ENCODE results near the gene PC. TPM values are rescaled to one million over a fixed set of nuclear protein-coding genes. Genes with fewer than 3 reads are reported as not detected.

PC gene
- total and polyA plus RNA-seq, 2 experiments from 2014 or later, result 18.3 to 21.7 TPM

GRCh38 chr11:66845876-66846212, 112.3 kb downstream of the PC start:
- Histone ChIP-seq H2AFZ (no peak overlapping the region), H3K4me3 (no peak overlapping the region), H3K4me1 (ENCODE audit: insufficient read depth) (peaks cover 9% of the 10 kb centered on the region), H3K9me2 (ENCODE audit: insufficient read depth) (no peaks in the 10 kb centered on the region), H3K36me3 (ENCODE audit: insufficient read depth) (no peaks in the 10 kb centered on the region; the same call in 1 of the 2 replicates), H3F3A (replicated peaks; ENCODE audit: low read depth) (0 out of 2 replicates have a peak, but pooled peaks cover 7% of the 10 kb centered on the region), H3K27me3 (ENCODE audit: insufficient read depth) (no peaks in the 10 kb centered on the region), H4K20me1 (replicated peaks; ENCODE audit: insufficient read depth) (peaks cover 14% of the 10 kb centered on the region), H3K4me2 (no peak overlapping the region), H3K27ac (ENCODE audit: low read depth) (no peak overlapping the region), H3K79me2 (replicated peaks; ENCODE audit: insufficient read depth) (peaks cover 29% of the 10 kb centered on the region)
- TF ChIP-seq ZNF331 (CRISPR knock-in tag; IDR thresholded peaks at IDR 0.05; ENCODE audit: low read depth) (no peak), CTCF (conservative IDR thresholded peaks at IDR 0.05; ENCODE audit: low read depth in 2 of 2) (peak in 1 of 2 experiments; percentile 22; a peak in 2 of 4 replicates)
- H3K27ac Mint-ChIP-seq, result no peak overlapping the region
- DNase-seq (ENCODE audit: low spot score), result no peak
- H3K4me3 Mint-ChIP-seq, result 0 out of 3 replicates have a peak overlapping the region, but pooled peaks have one; percentile 84
- no peaks in the 10 kb centered on the region; the same call in 2 of the 3 replicates for H3K9me3 Mint-ChIP-seq
- peaks cover 7% of the 10 kb centered on the region for H3K27me3 Mint-ChIP-seq (ENCODE audit: insufficient read depth, low read depth, poor library complexity)
- H3K4me1 Mint-ChIP-seq, result peaks cover 10% of the 10 kb centered on the region
- peaks cover 18% of the 10 kb centered on the region for H3K36me3 Mint-ChIP-seq (ENCODE audit: low read depth)
- no peak for ATAC-seq

- TF ChIP-seq JUNB (IDR thresholded peaks at IDR 0.05; ENCODE audit: unreplicated experiment) (no peak), NANOG (IDR thresholded peaks at IDR 0.05; ENCODE audit: borderline replicate concordance) (no peak), STAT1 (IDR thresholded peaks at IDR 0.05; ENCODE audit: unreplicated experiment) (no peak), ZNF331 (CRISPR knock-in tag; IDR thresholded peaks at IDR 0.05; ENCODE audit: low read depth) (no peak), ETS1 (IDR thresholded peaks at IDR 0.05) (no peak), ZNF114 (CRISPR knock-in tag; IDR thresholded peaks at IDR 0.05) (no peak), CREB1 (CRISPR knock-in tag; IDR thresholded peaks at IDR 0.05; ENCODE audit: low read depth) (no peak), EZH2phosphoT487 (IDR thresholded peaks at IDR 0.05; ENCODE audit: unreplicated experiment) (no peak), EZH2 (IDR thresholded peaks at IDR 0.05; ENCODE audit: low read depth, unreplicated experiment) (no peak)
These were observed 112.9 kb downstream of the PC start for GRCh38 chr11:66845143-66845875.

More at GRCh38 chr11:66845143-66845875, 112.9 kb downstream of the PC start:
- no peaks in the 10 kb centered on the region for H3K27me3 ChIP-seq (ENCODE audit: insufficient read depth)
- H3K4me2 ChIP-seq, result no peak overlapping the region
- peaks cover 17% of the 10 kb centered on the region for H4K20me1 ChIP-seq (replicated peaks; ENCODE audit: insufficient read depth)
- no peak overlapping the region for H3K4me3 ChIP-seq
- H3K36me3 Mint-ChIP-seq (ENCODE audit: low read depth), result peaks cover 18% of the 10 kb centered on the region
- no peak for ATAC-seq
- H3K4me1 Mint-ChIP-seq, result peaks cover 10% of the 10 kb centered on the region
- H3K9me2 ChIP-seq (ENCODE audit: insufficient read depth), result no peaks in the 10 kb centered on the region
- H3K9me3 Mint-ChIP-seq, result no peaks in the 10 kb centered on the region; the same call in 2 of the 3 replicates
- no peak overlapping the region for H3K27ac Mint-ChIP-seq
- no peak overlapping the region for H3K27ac ChIP-seq (ENCODE audit: low read depth)
- 0 out of 2 replicates have a peak, but pooled peaks cover 7% of the 10 kb centered on the region for H3F3A ChIP-seq (replicated peaks; ENCODE audit: low read depth)
- H3K79me2 ChIP-seq (replicated peaks; ENCODE audit: insufficient read depth), result peaks cover 29% of the 10 kb centered on the region
- H3K36me3 ChIP-seq (ENCODE audit: insufficient read depth), result no peaks in the 10 kb centered on the region; the same call in 1 of the 2 replicates
- H3K27me3 Mint-ChIP-seq (ENCODE audit: insufficient read depth, low read depth, poor library complexity), result peaks cover 8% of the 10 kb centered on the region
- no peak for DNase-seq (ENCODE audit: low spot score)
- peaks cover 9% of the 10 kb centered on the region for H3K4me1 ChIP-seq (ENCODE audit: insufficient read depth)
- H2AFZ ChIP-seq, result no peak overlapping the region
- H3K4me3 Mint-ChIP-seq, result peak overlapping the region; percentile 84
